ENCODE data around the gene RBMS1.

- TF ChIP-seq, protein P1, sequence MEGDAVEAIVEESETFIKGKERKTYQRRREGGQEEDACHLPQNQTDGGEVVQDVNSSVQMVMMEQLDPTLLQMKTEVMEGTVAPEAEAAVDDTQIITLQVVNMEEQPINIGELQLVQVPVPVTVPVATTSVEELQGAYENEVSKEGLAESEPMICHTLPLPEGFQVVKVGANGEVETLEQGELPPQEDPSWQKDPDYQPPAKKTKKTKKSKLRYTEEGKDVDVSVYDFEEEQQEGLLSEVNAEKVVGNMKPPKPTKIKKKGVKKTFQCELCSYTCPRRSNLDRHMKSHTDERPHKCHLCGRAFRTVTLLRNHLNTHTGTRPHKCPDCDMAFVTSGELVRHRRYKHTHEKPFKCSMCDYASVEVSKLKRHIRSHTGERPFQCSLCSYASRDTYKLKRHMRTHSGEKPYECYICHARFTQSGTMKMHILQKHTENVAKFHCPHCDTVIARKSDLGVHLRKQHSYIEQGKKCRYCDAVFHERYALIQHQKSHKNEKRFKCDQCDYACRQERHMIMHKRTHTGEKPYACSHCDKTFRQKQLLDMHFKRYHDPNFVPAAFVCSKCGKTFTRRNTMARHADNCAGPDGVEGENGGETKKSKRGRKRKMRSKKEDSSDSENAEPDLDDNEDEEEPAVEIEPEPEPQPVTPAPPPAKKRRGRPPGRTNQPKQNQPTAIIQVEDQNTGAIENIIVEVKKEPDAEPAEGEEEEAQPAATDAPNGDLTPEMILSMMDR (IDR thresholded peaks at IDR 0.05 in 4 of 5, conservative IDR thresholded peaks at IDR 0.05 in 1 of 5), result no peak
- TF ChIP-seq POLR2A (IDR thresholded peaks at IDR 0.05), result no peak
Measured at GRCh38 chr2:160380611-160381010, 113.0 kb downstream of the RBMS1 start.
